NT2/D1 (cell line): Measurements from ENCODE around the gene FAM199X.

Experiments used
- SUZ12 ChIP-seq: IDR thresholded peaks from 2 replicates; pipeline ENCODE4 v1.6.1; 2011; ENCODE audit not compliant: insufficient read length, insufficient read depth; ENCODE audit errors: extremely low read depth
- YY1 ChIP-seq: IDR thresholded peaks from 2 replicates; pipeline ENCODE4 v1.6.1; 2011; ENCODE audit not compliant: insufficient read length, insufficient read depth

DNA sequence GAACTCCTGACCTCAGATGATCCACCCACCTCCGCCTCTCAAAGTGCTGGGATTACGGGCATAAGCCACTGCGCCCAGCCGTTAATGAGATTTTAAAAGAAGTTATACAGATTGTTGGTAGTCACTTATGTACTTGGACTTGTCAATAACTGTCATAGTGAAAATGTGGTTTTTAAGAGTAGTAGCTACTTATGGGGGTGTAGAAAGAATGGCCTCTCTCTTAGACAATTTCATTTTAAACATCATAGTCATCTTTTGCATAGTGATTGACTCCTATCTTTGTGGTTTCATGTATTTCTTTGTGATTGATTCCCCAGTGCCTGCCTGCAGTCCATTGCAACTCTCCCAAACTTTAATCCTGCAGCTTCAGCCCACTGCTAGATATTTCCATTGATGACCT lies 17.4 kb downstream of the FAM199X start:
- TF ChIP-seq YY1 (no peak), SUZ12 (no peak)
